ENCODE data around the gene SRCIN1.

DNA sequence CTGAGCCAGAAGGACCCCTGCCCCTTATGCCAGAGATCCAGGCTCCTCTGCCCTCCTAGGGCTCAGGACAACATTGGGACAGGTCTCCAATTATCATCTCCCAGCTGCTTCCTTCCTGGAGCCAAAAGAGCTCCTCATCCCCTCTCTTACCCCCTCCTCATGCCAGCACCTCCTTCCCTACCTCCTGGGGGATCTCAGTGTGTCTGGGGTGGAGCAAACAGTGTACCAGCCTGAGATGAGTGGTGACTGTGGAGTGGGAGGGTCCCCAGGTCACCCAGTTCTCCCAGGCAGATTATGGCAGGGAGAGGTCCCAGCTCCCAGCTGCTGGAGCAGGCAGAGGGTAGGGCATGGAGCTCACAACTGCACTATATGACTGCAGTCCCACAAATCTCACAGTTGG is 23.7 kb downstream of the SRCIN1 start:
- TF ChIP-seq, protein P1, sequence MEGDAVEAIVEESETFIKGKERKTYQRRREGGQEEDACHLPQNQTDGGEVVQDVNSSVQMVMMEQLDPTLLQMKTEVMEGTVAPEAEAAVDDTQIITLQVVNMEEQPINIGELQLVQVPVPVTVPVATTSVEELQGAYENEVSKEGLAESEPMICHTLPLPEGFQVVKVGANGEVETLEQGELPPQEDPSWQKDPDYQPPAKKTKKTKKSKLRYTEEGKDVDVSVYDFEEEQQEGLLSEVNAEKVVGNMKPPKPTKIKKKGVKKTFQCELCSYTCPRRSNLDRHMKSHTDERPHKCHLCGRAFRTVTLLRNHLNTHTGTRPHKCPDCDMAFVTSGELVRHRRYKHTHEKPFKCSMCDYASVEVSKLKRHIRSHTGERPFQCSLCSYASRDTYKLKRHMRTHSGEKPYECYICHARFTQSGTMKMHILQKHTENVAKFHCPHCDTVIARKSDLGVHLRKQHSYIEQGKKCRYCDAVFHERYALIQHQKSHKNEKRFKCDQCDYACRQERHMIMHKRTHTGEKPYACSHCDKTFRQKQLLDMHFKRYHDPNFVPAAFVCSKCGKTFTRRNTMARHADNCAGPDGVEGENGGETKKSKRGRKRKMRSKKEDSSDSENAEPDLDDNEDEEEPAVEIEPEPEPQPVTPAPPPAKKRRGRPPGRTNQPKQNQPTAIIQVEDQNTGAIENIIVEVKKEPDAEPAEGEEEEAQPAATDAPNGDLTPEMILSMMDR (conservative IDR thresholded peaks at IDR 0.05), result no peak
- no peak for TF ChIP-seq EZH2 (IDR thresholded peaks at IDR 0.05; ENCODE audit: low read depth)

All from PC-9 (cell line).